Suppressor macrophage treated with lipopolysaccharide for 1 hour (primary cell): Measurements from ENCODE around the gene HOXA5.

Source experiments
- DNase-seq, 3 donors: peaks; one replicate each; pipeline ENCODE4 v3.0.0-alpha.2; 2020 to 2022

The HOXA5 gene

GRCh38 chr7:27182285-27182841 is 38.9 kb upstream of the HOXA5 start:
- no peak for DNase-seq

DNA sequence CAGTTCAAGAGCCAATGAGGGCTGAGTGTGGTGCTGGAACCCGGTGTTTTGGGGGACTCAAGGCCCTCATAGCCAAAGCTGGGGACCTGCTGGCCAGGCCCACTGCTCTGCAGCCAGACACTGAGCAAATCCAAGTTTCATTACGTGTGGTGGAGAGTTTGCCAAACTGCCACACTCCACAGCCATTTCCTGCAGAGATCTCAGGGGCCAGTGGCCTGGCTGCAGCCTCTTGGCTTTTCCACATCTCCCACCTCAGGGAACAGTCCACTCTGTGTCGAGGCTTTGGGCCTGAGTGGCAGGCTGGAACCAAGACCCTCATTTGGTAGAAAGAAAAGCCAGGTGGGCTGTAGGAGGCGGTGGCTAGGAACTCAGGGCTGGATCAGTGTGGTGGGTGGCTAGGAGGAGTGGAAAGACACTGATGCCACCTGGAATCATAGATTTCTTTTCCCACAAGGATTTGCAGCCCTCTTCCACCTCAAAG is 38.4 kb upstream of the HOXA5 start:
- DNase-seq = no peak

DNA sequence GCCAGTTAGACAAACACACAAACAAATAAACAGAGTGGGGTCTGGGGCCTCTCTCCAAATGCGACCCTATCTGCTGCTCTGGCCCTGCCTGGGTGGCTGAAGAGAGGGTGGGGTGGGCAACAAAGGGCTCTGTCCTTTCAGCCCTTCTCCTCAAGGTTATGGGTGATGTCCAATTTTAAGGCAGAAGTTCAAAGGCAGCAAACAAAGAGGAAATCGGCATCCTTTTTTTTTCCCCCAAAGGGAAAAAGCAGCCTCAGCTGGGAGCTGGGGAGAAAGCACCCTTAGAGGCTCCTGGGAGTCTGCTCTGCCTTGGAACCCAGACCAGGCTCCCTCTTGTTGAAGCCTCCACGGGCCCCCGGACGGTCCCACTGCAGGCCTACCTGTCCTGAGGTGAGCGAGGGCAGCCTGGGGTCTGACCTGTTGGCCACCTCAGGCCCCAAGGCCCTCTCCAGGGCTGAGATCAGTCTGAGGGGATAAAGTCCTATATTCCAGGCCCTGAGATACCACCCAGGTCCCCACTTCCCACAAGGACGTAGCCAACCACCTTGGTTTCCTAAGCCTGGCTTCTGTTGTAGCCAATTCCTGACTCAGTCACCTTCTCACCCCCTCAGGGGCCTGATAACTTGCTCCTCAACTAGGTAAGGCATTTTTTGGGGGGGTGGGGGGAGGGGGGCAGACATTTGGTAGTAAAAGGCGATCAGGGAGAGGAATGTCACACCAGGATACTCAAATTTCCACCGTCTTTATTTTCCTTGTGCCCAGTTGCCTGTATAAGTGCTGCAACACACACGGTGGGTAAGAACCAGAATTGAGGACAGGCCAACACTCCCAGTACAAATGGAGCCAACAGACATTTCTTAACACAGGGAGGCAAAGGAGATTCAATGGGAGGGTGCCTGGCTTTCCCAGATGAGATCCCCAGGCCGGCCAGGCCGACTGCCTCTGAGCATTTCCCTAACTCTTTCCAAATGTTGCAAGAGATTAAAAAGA is 37.2 kb upstream of the HOXA5 start:
- DNase-seq = no peak

DNA sequence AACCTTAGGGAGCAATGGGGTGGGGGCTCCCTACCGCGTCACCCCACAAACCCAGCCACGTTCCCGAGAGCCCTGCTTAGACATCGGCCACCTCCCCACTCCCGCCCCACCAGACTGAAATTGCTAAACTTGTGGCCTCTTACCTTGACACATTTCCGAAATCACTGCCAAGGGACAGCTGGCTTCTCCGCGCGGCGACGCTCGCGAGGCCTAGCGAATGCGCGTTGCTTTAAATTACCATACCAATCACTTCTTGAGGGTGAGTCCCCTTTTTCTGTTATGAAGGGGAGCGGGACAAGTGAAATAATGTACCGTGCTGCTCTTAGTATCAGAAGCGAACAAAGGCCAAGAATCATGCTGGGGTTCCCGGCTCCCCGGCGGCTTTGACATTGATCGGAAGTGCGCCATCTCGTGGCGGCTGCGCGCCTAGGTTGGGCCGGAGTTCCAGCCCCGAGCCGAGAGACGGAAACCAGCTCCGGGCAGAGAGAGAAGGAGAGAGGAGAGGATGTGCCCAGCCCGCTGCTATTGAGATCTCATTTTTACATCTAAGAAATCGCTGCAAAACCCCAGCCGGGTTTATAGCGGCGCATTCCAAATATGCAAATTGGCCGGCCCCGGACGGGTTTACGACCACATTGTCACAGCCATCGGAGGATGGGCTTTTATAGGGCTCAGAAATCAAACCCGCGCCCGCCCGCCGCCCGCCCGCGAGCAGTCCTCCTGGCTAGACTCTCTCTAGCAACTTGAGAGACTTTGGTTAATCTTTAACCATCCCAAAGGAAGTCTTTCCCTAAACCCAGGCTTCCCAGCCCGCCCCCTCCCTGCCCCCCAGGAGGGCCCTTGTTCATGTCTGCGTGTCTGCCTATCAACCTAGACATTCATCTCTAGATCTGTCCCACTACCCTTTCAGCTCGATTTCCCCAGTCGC is 36.3 kb upstream of the HOXA5 start:
- peak; percentile 81 to 91 (median 89) for DNase-seq

GRCh38 chr7:27179030-27179429 is 35.5 kb upstream of the HOXA5 start:
- no peak for DNase-seq

DNA sequence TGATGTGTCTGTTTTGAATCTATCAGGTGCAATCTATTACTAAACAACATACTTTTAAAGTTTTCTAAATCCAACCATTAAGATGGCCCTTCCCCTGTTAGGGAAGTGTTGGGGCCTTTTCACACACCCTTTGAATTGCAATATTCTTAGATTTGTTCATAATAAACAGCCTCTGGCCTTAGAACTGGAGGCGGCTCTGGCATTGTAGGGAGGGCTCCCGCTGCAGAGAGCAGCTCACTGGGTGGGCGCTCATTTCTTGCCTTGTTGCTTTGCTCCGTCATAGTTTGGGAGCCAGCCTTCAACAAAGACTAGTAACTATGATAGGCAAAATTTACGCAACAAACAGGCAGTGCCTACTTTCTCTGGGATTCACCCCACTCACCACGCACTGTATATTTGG is 34.9 kb upstream of the HOXA5 start:
- DNase-seq = no peak

DNA sequence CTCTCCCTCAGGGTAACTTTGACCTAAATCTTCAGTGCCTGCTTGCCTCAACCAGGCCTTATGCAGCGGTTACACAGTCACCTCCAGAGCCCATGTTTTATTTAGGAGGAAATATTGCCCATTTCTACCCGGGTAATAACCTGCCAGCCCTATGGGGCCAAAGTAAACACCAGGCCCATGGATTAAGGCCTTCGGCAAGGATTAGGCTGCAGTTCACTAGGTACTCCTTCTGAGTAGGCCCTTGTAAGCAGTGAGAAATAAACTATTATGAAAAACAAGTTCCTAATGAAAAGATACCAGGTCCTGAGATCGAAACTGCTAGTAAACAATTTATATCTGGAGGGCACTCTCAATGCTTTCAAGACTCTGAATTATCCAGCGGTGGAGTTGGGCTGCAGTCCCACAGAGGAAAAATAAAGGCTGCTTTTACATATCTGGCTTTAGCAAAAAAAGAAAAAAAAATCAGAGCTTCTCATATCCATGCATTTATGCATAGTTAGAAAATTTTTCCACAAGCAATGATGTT is 34.4 kb upstream of the HOXA5 start:
- DNase-seq = no peak

GRCh38 chr7:27176962-27177794 is 33.7 kb upstream of the HOXA5 start:
- DNase-seq = no peak

DNA sequence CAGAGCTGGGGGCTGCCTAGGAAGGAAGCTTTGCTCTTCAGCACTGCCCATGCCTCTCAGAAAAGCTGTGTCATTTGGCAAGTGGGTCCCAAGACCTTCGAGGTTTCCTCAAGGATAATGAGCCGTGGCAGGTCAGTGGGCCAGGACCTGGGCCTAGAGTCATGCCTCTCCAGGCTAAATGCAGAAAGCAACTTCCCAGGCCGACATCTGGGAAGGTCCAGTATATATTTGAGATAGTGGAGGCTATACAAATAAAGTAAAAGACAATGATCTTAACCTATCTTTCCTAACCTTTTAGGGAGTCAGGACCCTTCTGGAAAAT is 33.0 kb upstream of the HOXA5 start:
- no peak for DNase-seq

GRCh38 chr7:27175626-27176523 is 32.4 kb upstream of the HOXA5 start:
- no peak for DNase-seq

DNA sequence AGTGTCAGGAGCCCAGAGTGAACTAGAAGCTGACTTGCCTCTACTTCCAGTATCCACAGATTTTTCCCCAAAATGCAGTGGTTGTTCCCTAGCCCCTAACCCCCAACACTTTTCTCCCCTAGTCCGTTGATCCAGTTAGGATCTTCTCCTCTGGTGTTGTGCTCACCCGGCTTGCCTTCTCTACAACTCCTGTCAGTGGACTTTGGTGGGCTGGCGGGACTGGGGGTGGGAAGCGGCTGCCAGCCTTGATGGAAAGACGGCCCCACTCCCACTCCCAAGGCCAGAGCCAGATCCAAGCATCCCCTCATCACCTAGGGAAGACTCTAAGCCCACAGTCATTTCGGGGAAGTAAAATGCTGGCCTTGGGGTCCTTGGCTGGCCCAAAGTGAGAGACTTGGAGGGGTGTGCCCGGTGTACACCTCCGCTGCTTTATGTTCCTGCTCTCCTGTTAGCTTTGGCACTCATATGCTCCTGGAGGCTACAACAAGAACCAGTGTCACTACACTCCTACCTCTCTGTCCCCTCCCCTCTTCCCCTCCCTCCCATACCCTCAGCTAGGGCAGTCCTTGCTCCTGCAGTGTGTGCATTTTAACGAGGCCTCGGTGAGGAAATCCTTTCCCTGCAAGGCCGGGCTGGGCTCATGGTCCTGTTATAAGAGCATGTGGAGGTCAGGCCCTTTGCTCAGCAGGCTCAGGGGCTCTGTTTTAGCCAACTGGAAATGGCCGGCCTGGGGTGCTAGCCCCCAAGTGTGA is 31.6 kb upstream of the HOXA5 start:
- DNase-seq = no peak

GRCh38 chr7:27173956-27174873 is 30.7 kb upstream of the HOXA5 start, which contains the start of gene HOXA10:
TSS of gene HOXA10 (minus strand) at chr7:27174320. CDS start at chr7:27174306, 14 bp downstream.
- DNase-seq = no peak

DNA sequence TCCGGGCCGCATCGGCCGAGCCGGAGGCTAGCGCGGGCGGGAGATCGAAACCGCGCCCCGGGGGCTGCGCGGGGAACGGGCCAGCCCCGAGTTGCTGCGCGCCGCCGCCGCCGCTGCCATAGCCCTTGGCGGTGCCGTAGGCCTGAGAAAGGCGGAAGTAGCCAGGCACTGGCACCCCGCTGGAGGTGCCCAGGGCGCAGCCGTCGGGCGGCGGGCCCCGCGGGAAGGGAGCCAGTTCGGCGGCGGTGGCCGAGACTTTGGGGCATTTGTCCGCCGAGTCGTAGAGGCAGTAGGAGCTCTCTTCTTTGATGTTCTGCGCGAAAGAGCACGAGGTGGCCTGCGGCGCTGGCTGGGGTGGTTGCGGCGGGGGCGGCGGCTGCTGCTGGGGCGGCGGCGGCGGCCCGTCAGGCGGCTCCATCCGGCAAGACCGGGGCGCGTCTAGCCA is 30.1 kb upstream of the HOXA5 start:
- DNase-seq = peak; percentile 69 to 83 (median 77)

GRCh38 chr7:27172823-27173510 is 29.5 kb upstream of the HOXA5 start:
- DNase-seq = peak in 1 of 3 donors; percentile 30

- DNase-seq = no peak
Observed at GRCh38 chr7:27172315-27172774, 28.9 kb upstream of the HOXA5 start.

DNA sequence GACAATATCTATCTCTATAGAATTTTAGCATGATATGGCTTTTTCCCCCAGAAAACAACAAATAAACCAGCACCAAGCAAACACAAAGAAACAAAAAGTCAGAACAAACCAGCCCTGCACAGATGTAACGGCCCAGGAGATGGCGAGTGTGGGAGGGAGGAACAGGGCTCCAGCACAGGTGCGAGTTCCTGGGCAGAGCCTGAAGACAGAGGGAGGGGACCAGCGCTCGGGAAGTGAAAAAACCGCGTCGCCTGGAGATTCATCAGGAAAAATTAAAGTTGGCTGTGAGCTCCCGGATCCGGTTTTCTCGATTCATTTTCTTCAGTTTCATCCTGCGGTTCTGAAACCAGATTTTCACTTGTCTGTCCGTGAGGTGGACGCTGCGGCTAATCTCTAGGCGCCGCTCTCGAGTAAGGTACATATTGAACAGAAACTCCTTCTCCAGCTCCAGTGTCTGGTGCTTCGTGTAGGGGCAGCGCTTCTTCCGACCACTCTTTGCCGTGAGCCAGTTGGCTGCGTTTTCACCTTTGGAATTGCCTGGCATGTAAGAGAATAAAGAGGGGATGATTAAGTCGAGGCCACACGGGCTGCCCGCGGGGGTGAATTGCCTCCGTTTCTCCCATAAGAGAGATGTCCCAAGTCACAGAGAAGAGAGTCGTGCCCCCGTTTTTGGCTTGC is 28.3 kb upstream of the HOXA5 start:
- peak in 1 of 3 donors; percentile 27 for DNase-seq

GRCh38 chr7:27171325-27171636 is 27.8 kb upstream of the HOXA5 start:
- DNase-seq = no peak
